Measurements from ENCODE around the gene C1QTNF1. TPM values are rescaled to one million over a fixed set of nuclear protein-coding genes. Genes with fewer than 3 reads are reported as not detected.

The C1QTNF1 gene
- polyA plus RNA-seq, 1 donor: 3.1 TPM

Other genes starting within 250 kb of the C1QTNF1 start
- 40.6 TPM for gene CYTH1, start 241.9 kb upstream of the C1QTNF1 start, polyA plus RNA-seq
- gene USP36, start 183.4 kb upstream of the C1QTNF1 start, polyA plus RNA-seq: 49.0 TPM
- gene CEP295NL, start 121.0 kb upstream of the C1QTNF1 start, polyA plus RNA-seq: 0.24 TPM
- 89.2 TPM for gene TIMP2, start 98.8 kb upstream of the C1QTNF1 start, polyA plus RNA-seq
- 325 TPM for gene LGALS3BP, start 44.2 kb upstream of the C1QTNF1 start, polyA plus RNA-seq
- 52.1 TPM for gene CANT1, start 14.4 kb upstream of the C1QTNF1 start, polyA plus RNA-seq
- gene ENGASE, start 50.7 kb downstream of the C1QTNF1 start, polyA plus RNA-seq: 78.0 TPM